BE2C (cell line): ENCODE measurements around the gene FBL.
A peak's percentile ranks its signal among the peaks of the same experiment; 100 is the strongest.

Experiments
- DNase-seq: peaks from one replicate; pipeline ENCODE4 v3.0.0-alpha.2; 2020
- H3K27me3 ChIP-seq: fragments of 250-450 bp; sonication (Bioruptor Pico); 2 replicates; pipeline ENCODE4 v1.5.1; 2020; ENCODE audit warnings: mild to moderate bottlenecking
- H3K36me3 ChIP-seq: fragments of 250-450 bp; sonication (Bioruptor Pico); 2 replicates; pipeline ENCODE4 v1.5.1; 2020; ENCODE audit warnings: mild to moderate bottlenecking
- H3K4me1 ChIP-seq: fragments of 250-450 bp; sonication (Bioruptor Pico); 2 replicates; pipeline ENCODE4 v1.5.1; 2020
- H3K4me3 ChIP-seq: 2 replicates; pipeline ENCODE4 v1.5.1; 2011; ENCODE audit warnings: low read depth, low read length
- H3K9me3 ChIP-seq: fragments of 250-450 bp; sonication (Bioruptor Pico); 2 replicates; pipeline ENCODE4 v1.5.1; 2020
- TF ChIP-seq, protein P1 (sequence below): IDR thresholded peaks from 2 replicates; pipeline ENCODE4 v1.5.1; 2012; ENCODE audit warnings: mild to moderate bottlenecking, low read depth, low read length

Gene FBL

DNA sequence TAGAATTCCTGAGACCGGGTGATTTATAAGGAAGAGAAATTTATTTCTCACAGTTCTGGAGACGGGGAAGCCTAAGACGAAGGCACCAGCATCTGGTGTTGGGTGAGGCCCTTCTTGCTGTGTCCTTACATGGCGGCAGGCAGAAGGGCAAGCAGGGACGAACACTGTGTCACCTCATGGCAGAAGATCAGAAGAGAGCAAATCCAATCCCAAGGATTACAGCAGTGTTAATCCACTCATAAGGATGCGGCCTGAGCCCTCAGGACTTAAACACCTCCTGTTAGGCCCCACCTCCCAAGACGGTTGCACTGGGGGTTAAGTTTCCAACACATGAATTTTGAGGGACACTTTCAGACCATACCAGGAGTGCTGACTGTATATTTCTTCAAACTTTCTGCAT, 6.7 kb upstream of the FBL start:
- no peaks in the 10 kb centered on the region for H3K4me1 ChIP-seq
- no peak overlapping the region for H3K4me3 ChIP-seq
- H3K36me3 ChIP-seq, result no peaks in the 10 kb centered on the region
- H3K27me3 ChIP-seq, result peaks cover 5% of the 10 kb centered on the region; the same call in 1 of the 2 replicates
- H3K9me3 ChIP-seq, result no peaks in the 10 kb centered on the region; the same call in 1 of the 2 replicates
- TF ChIP-seq, protein P1, sequence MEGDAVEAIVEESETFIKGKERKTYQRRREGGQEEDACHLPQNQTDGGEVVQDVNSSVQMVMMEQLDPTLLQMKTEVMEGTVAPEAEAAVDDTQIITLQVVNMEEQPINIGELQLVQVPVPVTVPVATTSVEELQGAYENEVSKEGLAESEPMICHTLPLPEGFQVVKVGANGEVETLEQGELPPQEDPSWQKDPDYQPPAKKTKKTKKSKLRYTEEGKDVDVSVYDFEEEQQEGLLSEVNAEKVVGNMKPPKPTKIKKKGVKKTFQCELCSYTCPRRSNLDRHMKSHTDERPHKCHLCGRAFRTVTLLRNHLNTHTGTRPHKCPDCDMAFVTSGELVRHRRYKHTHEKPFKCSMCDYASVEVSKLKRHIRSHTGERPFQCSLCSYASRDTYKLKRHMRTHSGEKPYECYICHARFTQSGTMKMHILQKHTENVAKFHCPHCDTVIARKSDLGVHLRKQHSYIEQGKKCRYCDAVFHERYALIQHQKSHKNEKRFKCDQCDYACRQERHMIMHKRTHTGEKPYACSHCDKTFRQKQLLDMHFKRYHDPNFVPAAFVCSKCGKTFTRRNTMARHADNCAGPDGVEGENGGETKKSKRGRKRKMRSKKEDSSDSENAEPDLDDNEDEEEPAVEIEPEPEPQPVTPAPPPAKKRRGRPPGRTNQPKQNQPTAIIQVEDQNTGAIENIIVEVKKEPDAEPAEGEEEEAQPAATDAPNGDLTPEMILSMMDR, result no peak
- no peak for DNase-seq

DNA sequence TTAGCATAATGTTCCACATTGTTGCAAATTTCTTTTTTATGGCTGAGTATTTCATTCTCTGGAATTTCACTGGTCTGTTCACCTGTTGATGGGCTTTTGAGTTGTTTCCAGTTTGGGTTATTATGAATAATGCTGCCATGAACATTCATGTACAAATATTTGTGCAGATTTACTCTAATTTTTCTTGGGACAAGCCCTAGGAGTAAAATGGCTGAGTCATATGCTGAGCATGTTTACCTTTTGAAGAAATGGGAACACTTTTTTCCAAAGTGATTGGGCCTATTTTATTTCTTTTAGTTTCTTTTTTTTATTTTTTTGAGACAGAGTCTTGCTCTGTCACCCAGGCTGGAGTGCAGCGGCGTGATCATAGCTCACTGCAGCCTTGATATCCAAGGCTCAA, 4.7 kb upstream of the FBL start:
- TF ChIP-seq, protein P1, result no peak
- peaks cover 5% of the 10 kb centered on the region; the same call in 1 of the 2 replicates for H3K27me3 ChIP-seq
- H3K4me1 ChIP-seq, result 0 out of 2 replicates have a peak, but pooled peaks cover 5% of the 10 kb centered on the region
- H3K36me3 ChIP-seq, result no peaks in the 10 kb centered on the region
- no peak overlapping the region for H3K4me3 ChIP-seq
- no peak for DNase-seq
- H3K9me3 ChIP-seq, result no peaks in the 10 kb centered on the region

DNA sequence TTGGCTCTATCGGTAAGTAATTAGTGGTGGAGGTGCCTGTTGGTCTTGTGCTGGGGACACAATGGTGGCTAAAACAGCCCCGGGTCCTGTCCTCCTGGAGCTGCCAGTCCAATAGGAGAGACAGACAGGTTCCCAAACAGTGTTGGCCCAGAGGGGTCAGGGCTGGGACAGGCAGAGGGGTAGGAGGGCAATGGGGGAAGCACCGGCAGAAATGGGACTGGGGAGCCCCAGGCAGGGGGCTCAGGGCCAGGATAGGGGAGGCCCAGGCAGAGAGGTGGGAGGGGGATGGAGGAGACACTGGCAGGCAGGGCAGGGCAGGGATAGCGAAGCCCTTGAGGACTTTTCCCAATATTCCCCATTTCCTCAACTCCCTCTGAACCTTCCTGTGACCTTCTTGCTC, 2.2 kb upstream of the FBL start:
- no peak overlapping the region for H3K4me3 ChIP-seq
- H3K27me3 ChIP-seq, result no peaks in the 10 kb centered on the region; the same call in 1 of the 2 replicates
- DNase-seq, result no peak
- peaks cover 7% of the 10 kb centered on the region; the same call in 1 of the 2 replicates for H3K4me1 ChIP-seq
- TF ChIP-seq, protein P1, result no peak
- 0 out of 2 replicates have a peak, but pooled peaks cover 4% of the 10 kb centered on the region for H3K36me3 ChIP-seq
- H3K9me3 ChIP-seq, result no peaks in the 10 kb centered on the region

DNA sequence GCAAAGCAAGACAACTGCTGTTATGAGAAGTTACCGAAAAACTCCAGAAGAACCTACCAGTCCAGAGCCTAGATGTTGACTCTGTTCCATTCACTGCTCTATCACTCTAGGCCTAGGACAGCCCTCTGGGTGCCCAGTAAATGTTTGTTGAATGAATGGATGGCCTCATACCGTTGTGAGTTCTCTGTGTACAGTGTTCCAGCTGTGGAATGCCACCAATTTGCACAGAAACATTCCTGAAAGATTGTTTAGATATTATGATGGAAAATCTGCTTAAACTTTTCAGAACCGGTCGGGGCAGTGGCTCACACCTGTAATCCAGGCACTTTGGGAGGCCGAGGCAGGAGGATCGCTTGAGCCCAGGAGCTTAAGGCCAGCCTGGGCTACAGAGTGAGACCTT, 1.3 kb upstream of the FBL start:
- TF ChIP-seq, protein P1, result no peak
- no peak for DNase-seq
- Histone ChIP-seq H3K4me1 (peaks cover 14% of the 10 kb centered on the region; the same call in 1 of the 2 replicates), H3K4me3 (no peak overlapping the region), H3K9me3 (no peaks in the 10 kb centered on the region), H3K27me3 (no peaks in the 10 kb centered on the region), H3K36me3 (peaks cover 4% of the 10 kb centered on the region; the same call in 1 of the 2 replicates)

DNA sequence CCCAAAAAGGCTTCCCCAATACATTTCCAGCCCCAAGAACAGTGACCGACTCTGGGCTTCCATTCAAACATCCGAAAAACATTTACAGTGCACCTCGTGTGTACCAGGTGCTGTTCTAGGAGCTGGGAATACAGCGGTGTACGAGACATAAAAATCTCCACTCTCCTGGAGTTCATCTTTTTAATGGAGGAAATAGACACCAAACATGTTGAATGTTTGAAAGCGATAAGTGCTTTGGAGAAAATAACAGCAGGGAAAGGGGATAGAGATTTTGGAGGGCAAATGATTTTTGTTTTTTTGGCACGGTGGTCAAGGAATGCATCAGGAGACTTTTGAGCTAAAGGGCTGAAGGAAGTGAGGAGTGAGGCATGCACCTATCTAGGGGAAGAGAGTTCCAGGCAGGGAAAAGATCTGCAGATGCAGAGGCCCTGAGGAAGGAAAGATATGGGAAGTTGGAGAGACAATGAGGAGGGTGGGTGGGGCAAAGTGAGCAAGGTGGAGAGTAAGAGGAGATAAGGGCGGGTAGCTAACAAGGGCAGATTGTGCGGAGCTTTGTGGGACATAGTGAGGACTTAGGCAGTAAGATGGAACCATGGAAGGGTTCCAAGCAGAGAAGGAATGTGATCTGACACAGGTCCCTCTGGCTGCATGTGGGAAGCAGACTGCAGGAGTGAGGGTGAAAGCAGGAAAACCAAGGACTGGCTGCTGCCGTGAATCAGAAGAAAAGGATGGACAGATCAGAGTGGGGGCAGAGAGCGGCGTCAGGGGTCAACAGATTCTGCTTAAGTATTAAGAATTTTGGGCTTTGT, 703 bp upstream of the FBL start:
- Histone ChIP-seq H3K36me3 (peaks cover 4% of the 10 kb centered on the region; the same call in 1 of the 2 replicates), H3K4me3 (peak overlapping the region; percentile 95), H3K4me1 (peaks cover 14% of the 10 kb centered on the region; the same call in 1 of the 2 replicates), H3K27me3 (no peaks in the 10 kb centered on the region), H3K9me3 (no peaks in the 10 kb centered on the region)
- no peak for DNase-seq
- TF ChIP-seq, protein P1, result no peak

DNA sequence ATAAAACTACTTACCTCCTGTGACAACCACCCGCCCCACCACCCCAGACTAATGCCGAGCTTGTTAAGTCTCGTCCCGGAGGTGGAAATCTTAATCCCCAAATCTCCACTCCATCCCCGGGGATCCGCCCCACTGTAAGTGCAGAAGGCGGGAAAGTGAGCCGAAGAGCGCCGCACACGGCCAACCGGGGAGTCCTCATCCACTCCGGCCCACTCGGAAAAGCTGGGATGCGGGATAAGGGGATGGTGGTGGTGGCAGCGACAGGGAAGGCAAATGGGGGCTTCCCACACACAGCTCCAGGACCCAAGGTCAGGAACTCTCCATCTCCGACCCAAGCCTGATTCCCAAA, 621 bp downstream of the FBL start:
- H3K27me3 ChIP-seq, result no peaks in the 10 kb centered on the region
- peaks cover 14% of the 10 kb centered on the region; the same call in 1 of the 2 replicates for H3K4me1 ChIP-seq
- H3K4me3 ChIP-seq, result peak overlapping the region; percentile 95
- peaks cover 10% of the 10 kb centered on the region for H3K36me3 ChIP-seq
- peak; percentile 40 for DNase-seq
- no peaks in the 10 kb centered on the region for H3K9me3 ChIP-seq
- TF ChIP-seq, protein P1, result no peak
